T-cell (primary cell): ENCODE measurements around the gene SYK. TPM values are rescaled to one million over a fixed set of nuclear protein-coding genes. Genes with fewer than 3 reads are reported as not detected.

Source experiments
- ATAC-seq, 4 experiments: fragments of 200-7000 bp in 3 of 4; fragments of 150-1000 bp in 1 of 4; cut with Tn5 transposase; replicated peaks in 1 of 4; 1 replicate in 3 of 4; 2 replicates in 1 of 4; pipeline ENCODE4 v1.10.0; 2021; ENCODE audit warnings: moderate library complexity in 3 of 4, mild to moderate bottlenecking in 2 of 4, moderate number of reproducible peaks in 1 of 4
- CTCF ChIA-PET, 2 donors: fragments of 300-600 bp; sonication (Branson Sonifier 250); formaldehyde crosslinking; loops; one replicate each; lab custom pipeline; 2022; ENCODE audit warnings: antibody characterized with exemption in 2 of 2; lab: Charles Lee
- POLR2A ChIA-PET, 2 donors: fragments of 300-600 bp; sonication (Branson Sonifier 250); formaldehyde crosslinking; loops; one replicate each; lab custom pipeline; 2022; ENCODE audit warnings: antibody characterized with exemption in 2 of 2; lab: Charles Lee
- DNase-seq, 35 experiments: peaks; one replicate each; pipeline versions ENCODE4 v3.0.0 to v3.0.0-alpha.2; 2013 to 2023
- H3K27ac ChIP-seq: one replicate; pipeline ENCODE4 v1.5.1; 2013; ENCODE audit warnings: low read length
- H3K27me3 ChIP-seq, 2 experiments: replicated peaks in 1 of 2; 1 replicate in 1 of 2; 2 replicates in 1 of 2; pipeline versions ENCODE4 v1.6.1 to v1.7.0; 2013; ENCODE audit warnings: low read length in 1 of 2, mixed read lengths in 1 of 2; ENCODE audit not compliant: control insufficient read depth in 2 of 2, insufficient read depth in 2 of 2; ENCODE audit errors: extremely low read depth in 1 of 2
- H3K36me3 ChIP-seq, 2 donors: 1 replicate in 1 of 2; 2 replicates in 1 of 2; pipeline versions ENCODE4 v1.6.1 to v1.7.0; 2013; ENCODE audit warnings: low read length in 1 of 2; ENCODE audit not compliant: control insufficient read depth in 2 of 2, insufficient read depth in 1 of 2; ENCODE audit errors: extremely low read depth in 1 of 2
- H3K4me1 ChIP-seq, 2 experiments: 1 replicate in 1 of 2; 2 replicates in 1 of 2; pipeline versions ENCODE4 v1.6.1 to v1.7.0; 2013; ENCODE audit warnings: low read length in 2 of 2, mixed read lengths in 1 of 2; ENCODE audit not compliant: insufficient read depth in 2 of 2, control insufficient read depth in 1 of 2; ENCODE audit errors: extremely low read depth in 1 of 2
- H3K4me3 ChIP-seq, 2 donors: 1 replicate in 1 of 2; 2 replicates in 1 of 2; pipeline versions ENCODE4 v1.5.1 to v1.7.0; 2013; ENCODE audit warnings: mild to moderate bottlenecking in 2 of 2, low read length in 1 of 2, moderate library complexity in 1 of 2; ENCODE audit not compliant: control insufficient read depth in 1 of 2; ENCODE audit errors: extremely low read depth in 1 of 2
- H3K9me3 ChIP-seq: 2 replicates; pipeline ENCODE4 v1.7.0; 2013
- H3K27ac Mint-ChIP-seq, 2 donors: one replicate each; pipeline ENCODE4 v1.8.0; 2020 to 2021; ENCODE audit warnings: mild to moderate bottlenecking in 2 of 2, mixed read lengths in 2 of 2
- H3K27me3 Mint-ChIP-seq, 2 donors: one replicate each; pipeline ENCODE4 v1.8.0; 2021 to 2022; ENCODE audit warnings: mixed read lengths in 2 of 2
- H3K36me3 Mint-ChIP-seq: one replicate; pipeline ENCODE4 v1.8.0; 2021; ENCODE audit warnings: mixed read lengths
- H3K4me1 Mint-ChIP-seq, 3 donors: one replicate each; pipeline ENCODE4 v1.8.0; 2020 to 2022; ENCODE audit warnings: mixed read lengths in 3 of 3, mild to moderate bottlenecking in 1 of 3
- H3K4me3 Mint-ChIP-seq, 3 donors: one replicate each; pipeline ENCODE4 v1.8.0; 2020 to 2022; ENCODE audit warnings: mild to moderate bottlenecking in 3 of 3, mixed read lengths in 3 of 3, moderate library complexity in 3 of 3
- H3K9me3 Mint-ChIP-seq, 3 donors: one replicate each; pipeline ENCODE4 v1.8.0; 2020 to 2022; ENCODE audit warnings: mixed read lengths in 3 of 3
- WGBS: methylation state at CpG from one replicate; pipeline ENCODE4 v1.1.5; 2013; ENCODE audit warnings: missing lambda C conversion rate; ENCODE audit not compliant: insufficient coverage; 5-methylcytosine and 5-hydroxymethylcytosine counted together
- total RNA-seq, 35 experiments: library from RNA in 6 of 35; stranded (reverse) in 6 of 35; fragments of 120-200 nt in 1 of 35; gene quantifications; one replicate each; pipeline versions ENCODE4 v1.2.1 to v1.2.4 and lab custom pipeline; 2013 to 2026

SYK gene
- total RNA-seq, 5 donors from 2014 or later (not counting 1 experiment from before 2014, with no cell fraction given): 1.0 to 10.7 (median 3.9) TPM

GRCh38 chr9:90860382-90860781 lies 58.8 kb downstream of the SYK start:
- Histone ChIP-seq H3K27me3 (peaks cover 0 to 20% of the 10 kb centered on the region in 2 experiments), H3K4me1 (peaks cover 5 to 10% of the 10 kb centered on the region in 2 experiments), H3K4me3 (no peak overlapping the region), H3K9me3 (no peaks in the 10 kb centered on the region), H3K36me3 (no peaks in the 10 kb centered on the region), H3K27ac (no peak overlapping the region)
- ATAC-seq: no peak
- Mint-ChIP-seq H3K27ac (no peak overlapping the region), H3K4me3 (no peak overlapping the region), H3K4me1 (peaks cover 26 to 29% (median 29%) of the 10 kb centered on the region in 3 donors), H3K27me3 (peaks cover 0 to 6% of the 10 kb centered on the region in 2 donors), H3K36me3 (no peaks in the 10 kb centered on the region), H3K9me3 (no peaks in the 10 kb centered on the region)
- POLR2A ChIA-PET: no interaction called here
- WGBS: 94% methylated on average over 2 of the region's 5 CpGs
- CTCF ChIA-PET: no interaction called here
- DNase-seq: no peak

DNA sequence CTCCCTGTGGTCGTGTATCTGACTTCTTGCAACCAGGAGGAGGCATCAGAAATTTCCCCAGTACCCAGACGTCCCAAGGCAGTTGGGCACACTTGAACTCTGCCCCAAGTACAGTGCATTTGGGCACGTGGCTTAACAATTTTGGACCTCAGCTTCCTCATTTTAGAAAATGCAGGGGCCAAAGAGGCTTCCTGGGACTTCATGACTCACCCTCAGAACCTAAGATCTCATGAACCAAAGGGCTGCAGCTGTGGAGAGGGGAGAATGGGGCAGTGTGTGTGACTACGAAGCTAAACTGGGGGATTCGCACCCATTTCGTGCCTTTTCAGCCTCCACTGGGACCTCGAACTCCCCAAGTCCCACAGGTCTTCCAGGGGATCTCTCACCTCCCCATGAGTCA lies 59.2 kb downstream of the SYK start:
- WGBS: 65% methylated on average over 2 of the region's 7 CpGs
- ChIA-PET POLR2A (no interaction called here), CTCF (no interaction called here)
- Mint-ChIP-seq H3K27me3 (peaks cover 0 to 6% of the 10 kb centered on the region in 2 donors), H3K4me1 (peaks cover 28 to 30% (median 29%) of the 10 kb centered on the region in 3 donors), H3K27ac (no peak overlapping the region), H3K4me3 (no peak overlapping the region), H3K9me3 (no peaks in the 10 kb centered on the region), H3K36me3 (no peaks in the 10 kb centered on the region)
- Histone ChIP-seq H3K27me3 (peaks cover 0 to 20% of the 10 kb centered on the region in 2 experiments), H3K36me3 (no peaks in the 10 kb centered on the region), H3K4me3 (no peak overlapping the region), H3K4me1 (peaks cover 5 to 10% of the 10 kb centered on the region in 2 experiments), H3K9me3 (no peaks in the 10 kb centered on the region), H3K27ac (no peak overlapping the region)
- DNase-seq: no peak
- ATAC-seq: no peak

- H3K27ac Mint-ChIP-seq: no peak overlapping the region
- H3K4me1 Mint-ChIP-seq: peaks cover 28 to 30% (median 29%) of the 10 kb centered on the region in 3 donors
- WGBS: no CpG with 5 or more reads among the region's 2 CpGs
- ATAC-seq: no peak
- ChIA-PET CTCF (interaction anchor here in 1 of 2 donors (0.6 kb wide), 1 partner anchor 911 kb away, joined by 4 read pairs; no protein-coding TSS in a partner anchor), POLR2A (no interaction called here)
- H3K9me3 Mint-ChIP-seq: no peaks in the 10 kb centered on the region
- no peak overlapping the region for H3K27ac ChIP-seq
- H3K36me3 Mint-ChIP-seq: no peaks in the 10 kb centered on the region
- H3K4me3 ChIP-seq: no peak overlapping the region
- H3K9me3 ChIP-seq: no peaks in the 10 kb centered on the region
- DNase-seq: no peak
- peaks cover 5 to 10% of the 10 kb centered on the region in 2 experiments for H3K4me1 ChIP-seq
- H3K27me3 Mint-ChIP-seq: peaks cover 0 to 6% of the 10 kb centered on the region in 2 donors
- H3K27me3 ChIP-seq: peaks cover 0 to 20% of the 10 kb centered on the region in 2 experiments
- H3K4me3 Mint-ChIP-seq: no peak overlapping the region
- no peaks in the 10 kb centered on the region for H3K36me3 ChIP-seq
These were observed 59.8 kb downstream of the SYK start for GRCh38 chr9:90861380-90861779.

- WGBS: 84% methylated on average over 12 of the region's 16 CpGs
- POLR2A ChIA-PET: no interaction called here
These were observed 60.5 kb downstream of the SYK start for GRCh38 chr9:90861826-90862740.

DNA sequence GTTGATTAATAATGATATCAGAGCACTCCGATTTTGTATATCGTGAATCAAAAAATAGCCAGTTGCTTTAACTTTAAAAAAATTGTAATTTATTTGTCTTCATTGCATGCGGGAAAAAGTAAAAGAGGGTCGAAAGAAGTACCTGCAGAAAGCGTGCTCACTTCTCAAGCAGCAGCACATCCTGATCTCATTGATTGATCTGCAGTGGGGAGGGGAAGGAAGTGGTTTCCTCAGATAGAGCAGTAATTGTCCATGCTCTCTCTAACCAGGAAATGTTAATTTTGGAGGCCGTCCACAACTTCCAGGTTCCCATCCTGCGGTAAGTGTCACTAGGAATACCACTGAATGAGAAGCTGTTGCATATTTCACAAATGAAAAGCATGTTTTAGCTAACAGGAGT lies 63.2 kb downstream of the SYK start:
- Mint-ChIP-seq H3K27ac (peak overlapping the region in 1 of 2 donors; percentile 6), H3K4me1 (peaks cover 13 to 19% (median 18%) of the 10 kb centered on the region in 3 donors), H3K36me3 (no peaks in the 10 kb centered on the region), H3K27me3 (peaks cover 0 to 1% of the 10 kb centered on the region in 2 donors), H3K9me3 (no peaks in the 10 kb centered on the region), H3K4me3 (peak overlapping the region in 1 of 3 donors; percentile 25)
- peaks cover 5 to 8% of the 10 kb centered on the region in 2 experiments for H3K4me1 ChIP-seq
- 0% methylated on average over 5 of the region's 7 CpGs for WGBS
- ChIA-PET POLR2A (no interaction called here), CTCF (no interaction called here)
- H3K9me3 ChIP-seq: no peaks in the 10 kb centered on the region
- DNase-seq (peak in 1 of 35 experiments; percentile 16), ATAC-seq (peak in 2 of 4 experiments; percentile 65 to 75)
- no peak overlapping the region for H3K4me3 ChIP-seq
- H3K27ac ChIP-seq: no peak overlapping the region
- peaks cover 0 to 13% of the 10 kb centered on the region in 2 experiments for H3K27me3 ChIP-seq
- no peaks in the 10 kb centered on the region for H3K36me3 ChIP-seq

More at GRCh38 chr9:90861826-90862740, 60.5 kb downstream of the SYK start:
- Histone ChIP-seq H3K27ac (no peak overlapping the region), H3K27me3 (peaks cover 0 to 20% of the 10 kb centered on the region in 2 experiments), H3K4me1 (peaks cover 5 to 10% of the 10 kb centered on the region in 2 experiments), H3K9me3 (no peaks in the 10 kb centered on the region), H3K4me3 (no peak overlapping the region), H3K36me3 (no peaks in the 10 kb centered on the region)
- H3K36me3 Mint-ChIP-seq: no peaks in the 10 kb centered on the region
- H3K4me1 Mint-ChIP-seq: peaks cover 26 to 27% (median 27%) of the 10 kb centered on the region in 3 donors
- CTCF ChIA-PET: interaction anchor here (0.5 to 0.6 kb wide), 2 partner anchors 719 to 910 kb away, joined by 4 read pairs; no protein-coding TSS in a partner anchor
- no peaks in the 10 kb centered on the region for H3K9me3 Mint-ChIP-seq
- H3K4me3 Mint-ChIP-seq: no peak overlapping the region
- H3K27ac Mint-ChIP-seq: no peak overlapping the region
- ATAC-seq: no peak
- peaks cover 0 to 6% of the 10 kb centered on the region in 2 donors for H3K27me3 Mint-ChIP-seq
- no peak for DNase-seq

DNA sequence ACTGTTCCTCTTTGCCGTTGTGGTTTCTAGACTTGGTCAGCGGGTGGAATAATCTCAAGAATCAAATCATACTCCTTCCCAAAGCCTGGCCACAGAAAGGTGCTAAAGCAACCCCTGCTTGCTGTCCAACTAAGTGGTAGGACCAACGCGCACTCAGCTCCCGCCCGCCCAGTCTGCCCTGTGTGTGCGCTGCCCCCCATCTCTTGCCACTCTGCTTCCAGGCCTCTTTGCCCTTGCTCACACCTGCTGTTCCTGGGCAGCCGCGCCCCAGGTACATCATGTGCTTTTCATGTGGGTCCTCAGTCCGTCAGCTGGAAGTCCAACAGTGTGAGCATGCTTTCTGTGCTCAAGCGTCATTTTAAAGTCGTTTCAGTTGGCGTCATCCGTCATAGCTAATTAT lies 65.5 kb downstream of the SYK start:
- POLR2A ChIA-PET: no interaction called here
- H3K4me1 Mint-ChIP-seq: peaks cover 13 to 19% (median 18%) of the 10 kb centered on the region in 3 donors
- Histone ChIP-seq H3K36me3 (no peaks in the 10 kb centered on the region), H3K4me3 (no peak overlapping the region), H3K4me1 (peaks cover 5 to 8% of the 10 kb centered on the region in 2 experiments), H3K27ac (no peak overlapping the region), H3K27me3 (no peaks in the 10 kb centered on the region), H3K9me3 (no peaks in the 10 kb centered on the region)
- H3K27ac Mint-ChIP-seq: no peak overlapping the region
- no peak for DNase-seq
- CTCF ChIA-PET: interaction anchor here in 1 of 2 donors (0.6 kb wide), 1 partner anchor 875 kb away, joined by 5 read pairs; no protein-coding TSS in a partner anchor
- 94% methylated on average over 14 of the region's 14 CpGs for WGBS
- H3K4me3 Mint-ChIP-seq: no peak overlapping the region
- H3K9me3 Mint-ChIP-seq: no peaks in the 10 kb centered on the region
- H3K36me3 Mint-ChIP-seq: no peaks in the 10 kb centered on the region
- ATAC-seq: no peak
- H3K27me3 Mint-ChIP-seq: peaks cover 3 to 6% of the 10 kb centered on the region in 2 donors
